CD4-positive, alpha-beta T cell (primary cell): ENCODE measurements around the gene COL19A1. TPM values are rescaled to one million over a fixed set of nuclear protein-coding genes. Genes with fewer than 3 reads are reported as not detected.

Source experiments
- ATAC-seq: fragments of 200-7000 bp; cut with Tn5 transposase; one replicate; pipeline ENCODE4 v1.10.0; 2022; ENCODE audit warnings: mild to moderate bottlenecking; ENCODE audit not compliant: poor library complexity
- CTCF ChIA-PET: fragments of 350-600 bp; sonication (Branson Sonifier 250); formaldehyde crosslinking; loops from one replicate; lab custom pipeline; 2021; ENCODE audit warnings: antibody characterized with exemption, inconsistent platforms; lab: Charles Lee
- POLR2A ChIA-PET: fragments of 350-600 bp; sonication (Branson Sonifier 250); formaldehyde crosslinking; loops from one replicate; lab custom pipeline; 2021; ENCODE audit warnings: antibody characterized with exemption, inconsistent platforms; lab: Charles Lee
- DNase-seq, 14 experiments: peaks; one replicate each; pipeline ENCODE4 v3.0.0-alpha.2; 2013 to 2020; ENCODE audit warnings: mixed read lengths in 2 of 14
- H3K27ac ChIP-seq, 2 donors: one replicate each; pipeline versions ENCODE4 v1.5.1 to v1.7.0; 2013; ENCODE audit warnings: low read length in 2 of 2, low read depth in 1 of 2, mild to moderate bottlenecking in 1 of 2
- H3K27me3 ChIP-seq, 2 experiments: 1 replicate in 1 of 2; 2 replicates in 1 of 2; pipeline versions ENCODE4 v1.6.1 to v1.7.0; 2013; ENCODE audit warnings: low read length in 2 of 2, control low read depth in 1 of 2, mild to moderate bottlenecking in 1 of 2, moderate library complexity in 1 of 2; ENCODE audit not compliant: insufficient read depth in 2 of 2, control insufficient read depth in 1 of 2
- H3K36me3 ChIP-seq: one replicate; pipeline ENCODE4 v1.6.1; 2013; ENCODE audit warnings: low read length, control low read depth; ENCODE audit not compliant: insufficient read depth
- H3K4me1 ChIP-seq: one replicate; pipeline ENCODE4 v1.6.1; 2013; ENCODE audit warnings: low read length, control low read depth; ENCODE audit not compliant: insufficient read depth
- H3K4me3 ChIP-seq: one replicate; pipeline ENCODE4 v1.5.1; 2013; ENCODE audit warnings: mild to moderate bottlenecking, low read length, moderate library complexity
- H3K9me3 ChIP-seq, 2 experiments: 1 replicate in 1 of 2; 2 replicates in 1 of 2; pipeline versions ENCODE4 v1.6.1 to v1.7.0; 2013; ENCODE audit warnings: low read length in 2 of 2, mild to moderate bottlenecking in 2 of 2, control low read depth in 1 of 2, moderate library complexity in 1 of 2; ENCODE audit not compliant: control insufficient read depth in 1 of 2, insufficient read depth in 1 of 2
- H3K27ac Mint-ChIP-seq: one replicate; pipeline ENCODE4 v1.8.0; 2020; ENCODE audit warnings: mixed read lengths
- H3K27me3 Mint-ChIP-seq: one replicate; pipeline ENCODE4 v1.8.0; 2021; ENCODE audit warnings: mixed read lengths
- H3K36me3 Mint-ChIP-seq: one replicate; pipeline ENCODE4 v1.8.0; 2021; ENCODE audit warnings: low read depth, mixed read lengths
- H3K4me1 Mint-ChIP-seq: one replicate; pipeline ENCODE4 v1.8.0; 2021; ENCODE audit warnings: low read depth, mixed read lengths
- H3K4me3 Mint-ChIP-seq: one replicate; pipeline ENCODE4 v1.8.0; 2020; ENCODE audit warnings: mild to moderate bottlenecking, mixed read lengths
- H3K9me3 Mint-ChIP-seq: one replicate; pipeline ENCODE4 v1.8.0; 2020; ENCODE audit warnings: mixed read lengths
- CTCF ChIP-seq: fragments of 200-600 bp; IDR thresholded peaks from one replicate; pipeline ENCODE4 v1.8.0; 2022; ENCODE audit warnings: antibody characterized with exemption, mild to moderate bottlenecking
- intact Hi-C, 2 experiments: fragments of 100-400 bp; cut with DNase I in 1 of 2; cut with micrococcal nuclease in 1 of 2; formaldehyde crosslinking; loops; one replicate each; pipeline versions ENCODE4 v1.15.1 to v1.9.0; 2023 to 2025; cut with DNase I, micrococcal nuclease
- total RNA-seq, 174 experiments: library from RNA in 2 of 174; stranded (reverse) in 2 of 174; gene quantifications; one replicate each; pipeline ENCODE4 v1.2.3 and lab custom pipeline; 2021 to 2026

COL19A1 gene
- total RNA-seq, 2 experiments from 2014 or later = not detected

GRCh38 chr6:70073637-70074036 lies 207.3 kb downstream of the COL19A1 start:
- no peak overlapping the region for H3K27ac ChIP-seq
- H3K9me3 Mint-ChIP-seq = no peaks in the 10 kb centered on the region
- CTCF ChIA-PET = no interaction called here
- H3K4me1 ChIP-seq = no peaks in the 10 kb centered on the region
- H3K36me3 Mint-ChIP-seq = no peaks in the 10 kb centered on the region
- intact Hi-C loops = no loop called here
- H3K27me3 ChIP-seq = no peaks in the 10 kb centered on the region
- POLR2A ChIA-PET = no interaction called here
- H3K36me3 ChIP-seq = no peaks in the 10 kb centered on the region
- no peak overlapping the region for H3K27ac Mint-ChIP-seq
- no peaks in the 10 kb centered on the region for H3K27me3 Mint-ChIP-seq
- H3K4me3 Mint-ChIP-seq = no peak overlapping the region
- ATAC-seq = no peak
- no peak for TF ChIP-seq CTCF
- H3K4me3 ChIP-seq = no peak overlapping the region
- H3K4me1 Mint-ChIP-seq = no peaks in the 10 kb centered on the region
- H3K9me3 ChIP-seq = no peaks in the 10 kb centered on the region
- DNase-seq = no peak

GRCh38 chr6:70079241-70079640 lies 212.9 kb downstream of the COL19A1 start:
- Histone ChIP-seq H3K27ac (no peak overlapping the region), H3K4me3 (no peak overlapping the region), H3K4me1 (no peaks in the 10 kb centered on the region), H3K27me3 (no peaks in the 10 kb centered on the region), H3K9me3 (no peaks in the 10 kb centered on the region), H3K36me3 (no peaks in the 10 kb centered on the region)
- DNase-seq = no peak
- intact Hi-C loops = no loop called here
- Mint-ChIP-seq H3K36me3 (no peaks in the 10 kb centered on the region), H3K27ac (no peak overlapping the region), H3K4me3 (no peak overlapping the region), H3K9me3 (no peaks in the 10 kb centered on the region), H3K27me3 (no peaks in the 10 kb centered on the region), H3K4me1 (no peaks in the 10 kb centered on the region)
- POLR2A ChIA-PET = no interaction called here
- ATAC-seq = no peak
- CTCF ChIA-PET = no interaction called here
- TF ChIP-seq CTCF = no peak

- CTCF ChIA-PET = no interaction called here
These were observed 214.2 kb downstream of the COL19A1 start for GRCh38 chr6:70080443-70081070.

More at GRCh38 chr6:70080443-70081070, 214.2 kb downstream of the COL19A1 start:
- no peak overlapping the region for H3K4me3 ChIP-seq
- no peaks in the 10 kb centered on the region for H3K27me3 ChIP-seq
- no peaks in the 10 kb centered on the region for H3K4me1 ChIP-seq
- POLR2A ChIA-PET = no interaction called here
- TF ChIP-seq CTCF = no peak
- DNase-seq = no peak
- intact Hi-C loops = no loop called here
- Mint-ChIP-seq H3K4me1 (no peaks in the 10 kb centered on the region), H3K36me3 (no peaks in the 10 kb centered on the region), H3K4me3 (no peak overlapping the region), H3K27ac (no peak overlapping the region), H3K27me3 (no peaks in the 10 kb centered on the region), H3K9me3 (no peaks in the 10 kb centered on the region)
- ATAC-seq = no peak
- H3K36me3 ChIP-seq = no peaks in the 10 kb centered on the region
- no peak overlapping the region for H3K27ac ChIP-seq
- no peaks in the 10 kb centered on the region for H3K9me3 ChIP-seq
